ENCODE measurements around the gene CRB1.

The CRB1 gene

DNA sequence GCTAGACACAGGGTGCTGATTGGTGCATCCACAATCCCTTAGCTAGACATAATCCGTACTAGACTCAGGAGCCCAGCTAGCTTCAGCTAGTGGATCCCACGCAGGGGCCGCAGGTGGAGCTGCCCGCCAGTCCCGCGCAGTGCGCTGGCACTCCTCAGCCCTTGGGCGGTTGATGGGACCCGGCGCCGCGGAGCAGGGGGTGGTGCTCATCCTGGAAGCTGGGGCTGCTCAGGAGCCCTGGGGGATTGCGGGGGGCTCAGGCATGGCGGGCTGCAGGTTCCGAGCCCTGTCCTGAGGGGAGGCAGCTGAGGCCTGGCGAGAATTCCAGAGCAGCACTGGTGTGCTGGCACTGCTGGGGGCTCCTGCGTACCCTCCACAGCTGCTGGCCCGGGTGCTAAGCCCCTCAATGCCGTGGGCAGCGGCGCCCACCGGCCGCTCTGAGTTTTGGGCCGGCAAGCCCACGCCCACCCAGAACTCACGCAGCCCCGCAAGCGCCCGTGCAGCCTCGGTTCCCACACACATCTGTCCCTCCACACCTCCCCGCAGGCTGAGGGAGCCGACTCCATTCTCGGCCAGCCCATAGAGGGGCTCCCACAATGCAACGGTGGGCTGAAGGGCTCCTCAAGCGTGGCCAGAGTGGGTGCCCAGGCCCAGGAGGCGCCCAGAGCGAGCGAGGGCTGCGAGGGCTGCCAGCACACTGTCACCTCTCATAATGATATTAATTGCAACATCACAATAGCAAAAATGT, 87.4 kb downstream of the CRB1 start:
- no peak for DNase-seq (ENCODE audit: low read depth)

DNA sequence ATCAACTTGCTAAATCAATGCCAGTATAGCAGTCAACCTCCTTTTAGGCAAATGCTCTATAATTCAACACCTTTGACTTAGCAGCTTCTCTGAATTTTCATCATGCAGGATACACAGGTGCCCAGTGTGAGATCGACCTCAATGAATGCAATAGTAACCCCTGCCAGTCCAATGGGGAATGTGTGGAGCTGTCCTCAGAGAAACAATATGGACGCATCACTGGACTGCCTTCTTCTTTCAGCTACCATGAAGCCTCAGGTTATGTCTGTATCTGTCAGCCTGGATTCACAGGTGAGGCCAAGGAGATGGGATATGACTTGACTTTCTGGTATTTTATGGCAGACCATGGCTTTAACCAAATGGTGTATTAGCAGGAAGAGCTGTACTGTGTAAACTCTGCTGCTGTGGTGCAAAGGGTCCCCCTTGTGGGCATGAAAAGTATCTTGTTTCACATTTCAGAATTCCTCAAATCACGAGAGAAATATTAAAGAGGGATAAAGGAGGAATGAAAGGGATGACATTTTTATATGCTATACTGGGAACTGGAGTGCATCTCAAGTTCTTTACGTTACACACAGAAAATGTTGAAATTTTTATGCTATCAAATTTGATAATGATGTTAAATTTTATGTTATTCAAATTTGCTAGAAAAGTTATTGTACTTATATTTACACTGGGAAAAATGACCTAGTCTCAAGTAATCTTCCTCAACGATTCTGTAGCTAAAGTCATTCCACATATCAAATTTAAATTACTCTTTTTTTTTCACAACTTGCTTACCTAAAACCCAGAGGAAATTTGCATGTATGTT, 88.9 kb downstream of the CRB1 start:
- H3K4me3 ChIP-seq (ENCODE audit: low read length): no peak overlapping the region
- TF ChIP-seq, protein P1, sequence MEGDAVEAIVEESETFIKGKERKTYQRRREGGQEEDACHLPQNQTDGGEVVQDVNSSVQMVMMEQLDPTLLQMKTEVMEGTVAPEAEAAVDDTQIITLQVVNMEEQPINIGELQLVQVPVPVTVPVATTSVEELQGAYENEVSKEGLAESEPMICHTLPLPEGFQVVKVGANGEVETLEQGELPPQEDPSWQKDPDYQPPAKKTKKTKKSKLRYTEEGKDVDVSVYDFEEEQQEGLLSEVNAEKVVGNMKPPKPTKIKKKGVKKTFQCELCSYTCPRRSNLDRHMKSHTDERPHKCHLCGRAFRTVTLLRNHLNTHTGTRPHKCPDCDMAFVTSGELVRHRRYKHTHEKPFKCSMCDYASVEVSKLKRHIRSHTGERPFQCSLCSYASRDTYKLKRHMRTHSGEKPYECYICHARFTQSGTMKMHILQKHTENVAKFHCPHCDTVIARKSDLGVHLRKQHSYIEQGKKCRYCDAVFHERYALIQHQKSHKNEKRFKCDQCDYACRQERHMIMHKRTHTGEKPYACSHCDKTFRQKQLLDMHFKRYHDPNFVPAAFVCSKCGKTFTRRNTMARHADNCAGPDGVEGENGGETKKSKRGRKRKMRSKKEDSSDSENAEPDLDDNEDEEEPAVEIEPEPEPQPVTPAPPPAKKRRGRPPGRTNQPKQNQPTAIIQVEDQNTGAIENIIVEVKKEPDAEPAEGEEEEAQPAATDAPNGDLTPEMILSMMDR (conservative IDR thresholded peaks at IDR 0.05; ENCODE audit: low read depth, low read length): peak; percentile 68

More for the DNA sequence above, 87.4 kb downstream of the CRB1 start:
- no peak overlapping the region for H3K4me3 ChIP-seq (ENCODE audit: low read length)
- TF ChIP-seq, protein P1 (conservative IDR thresholded peaks at IDR 0.05; ENCODE audit: low read depth, low read length): no peak

DNA sequence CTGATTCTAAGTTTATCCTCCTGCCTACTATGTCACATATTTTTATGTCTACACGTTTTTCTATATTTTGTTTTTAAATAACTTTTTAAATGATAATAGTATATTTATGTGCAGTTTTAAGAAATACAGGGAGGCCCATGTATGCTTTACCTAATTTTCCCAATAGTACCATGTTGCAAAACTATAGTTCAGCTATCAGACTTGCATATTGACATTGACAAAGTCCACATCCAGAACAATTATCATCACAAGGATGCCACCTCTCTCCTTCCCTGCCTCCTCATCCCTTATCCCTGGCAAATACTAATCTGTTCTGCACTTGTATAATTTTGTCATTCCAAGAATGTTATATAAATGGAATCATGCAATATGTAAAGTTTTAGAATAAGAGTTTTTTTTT, 90.9 kb downstream of the CRB1 start:
- H3K4me3 ChIP-seq (ENCODE audit: low read length): no peak overlapping the region
- TF ChIP-seq, protein P1 (conservative IDR thresholded peaks at IDR 0.05; ENCODE audit: low read depth, low read length): no peak
- no peak for DNase-seq (ENCODE audit: low read depth)

More for the DNA sequence above, 88.9 kb downstream of the CRB1 start:
- peak; percentile 10 for DNase-seq (ENCODE audit: low read depth)

DNA sequence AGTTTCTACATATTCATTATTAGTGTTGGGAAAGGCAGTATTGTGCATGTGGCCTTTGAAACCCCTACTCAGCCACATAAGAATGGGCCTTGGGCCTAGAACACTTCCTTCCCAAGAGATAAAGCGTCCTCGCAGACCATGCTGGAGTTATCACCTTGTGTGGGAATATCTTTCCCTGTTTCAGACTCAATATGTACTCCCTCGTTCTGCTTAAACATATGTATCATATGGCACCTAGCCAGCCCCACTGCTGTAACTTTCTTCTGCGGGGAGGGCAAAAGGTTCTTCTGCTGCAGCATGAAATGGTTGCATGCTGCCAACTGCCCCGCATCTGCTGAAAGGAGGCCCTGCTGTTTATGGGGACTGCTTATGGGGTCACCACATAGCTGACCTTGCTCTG, 92.0 kb downstream of the CRB1 start:
- DNase-seq (ENCODE audit: low read depth): no peak
- no peak overlapping the region for H3K4me3 ChIP-seq (ENCODE audit: low read length)
- TF ChIP-seq, protein P1 (conservative IDR thresholded peaks at IDR 0.05; ENCODE audit: low read depth, low read length): no peak

DNA sequence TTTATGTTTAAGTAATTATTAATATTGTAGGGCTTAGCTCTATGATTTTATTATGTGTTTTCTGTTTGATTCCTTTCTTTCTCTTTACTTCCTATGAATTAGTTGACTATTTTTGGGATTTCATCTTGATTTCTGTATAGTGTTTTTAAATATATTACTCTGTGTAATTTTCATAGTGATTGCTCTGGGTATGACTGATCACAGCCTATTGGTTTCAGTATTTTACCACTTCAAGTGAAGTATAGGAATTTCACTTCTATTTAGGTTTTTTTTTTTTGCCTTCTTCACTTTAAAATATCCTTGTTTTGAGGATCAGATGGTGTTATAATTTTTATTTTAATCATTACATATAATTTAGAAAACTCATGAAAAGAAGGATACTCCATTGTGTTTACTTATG, 94.8 kb downstream of the CRB1 start:
- no peak for DNase-seq (ENCODE audit: low read depth)
- no peak overlapping the region for H3K4me3 ChIP-seq (ENCODE audit: low read length)
- TF ChIP-seq, protein P1 (conservative IDR thresholded peaks at IDR 0.05; ENCODE audit: low read depth, low read length): no peak

DNA sequence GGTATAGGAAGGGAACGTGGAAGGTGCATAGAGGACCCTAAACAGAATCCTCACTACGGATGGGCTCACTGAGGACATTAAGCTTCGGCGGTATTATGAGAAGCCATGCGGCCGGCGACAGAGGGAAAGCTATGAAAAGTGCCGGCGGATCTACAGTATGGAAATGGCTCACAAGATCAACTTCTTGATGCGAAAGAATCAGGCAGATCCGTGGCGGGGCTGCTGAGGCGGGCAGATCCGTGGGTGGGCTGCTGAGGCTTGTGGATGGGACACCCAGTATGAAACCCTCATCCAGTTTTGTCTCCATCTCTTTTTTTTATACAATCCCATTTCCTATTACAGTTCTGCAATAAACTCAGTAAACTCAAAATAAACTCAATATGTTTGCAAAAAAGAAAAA, 95.8 kb downstream of the CRB1 start:
- DNase-seq (ENCODE audit: low read depth): no peak
- TF ChIP-seq, protein P1 (conservative IDR thresholded peaks at IDR 0.05; ENCODE audit: low read depth, low read length): no peak
- no peak overlapping the region for H3K4me3 ChIP-seq (ENCODE audit: low read length)
